ENCODE measurements around the gene GCM1. TPM values are rescaled to one million over a fixed set of nuclear protein-coding genes. Genes with fewer than 3 reads are reported as not detected.

The GCM1 gene
- polyA plus RNA-seq, 3 donors: 0.08 TPM; not detected in 2

- H3K4me2 ChIP-seq (replicated peaks; ENCODE audit: extremely low read depth, low read length, poor library complexity, severe bottlenecking): no peak overlapping the region
- H3K36me3 ChIP-seq (replicated peaks in 1 of 2; ENCODE audit: control insufficient read depth in 1 of 2, insufficient read depth in 2 of 2, low read length in 2 of 2): no peaks in the 10 kb centered on the region
- peaks cover 4 to 9% of the 10 kb centered on the region in 2 donors for H3K36me3 Mint-ChIP-seq
- H3K9me3 Mint-ChIP-seq: peaks cover 0 to 5% (median 0%) of the 10 kb centered on the region in 7 donors
- no peaks in the 10 kb centered on the region for H3K79me2 ChIP-seq (ENCODE audit: insufficient read depth, low read length)
- no peak overlapping the region for H3K4me3 Mint-ChIP-seq
- intact Hi-C loops (cut with micrococcal nuclease): no loop called here
- no peaks in the 10 kb centered on the region for H3K4me1 ChIP-seq (ENCODE audit: control insufficient read depth in 1 of 2, insufficient read depth in 2 of 2, low read length in 2 of 2)
- WGBS (ENCODE audit: insufficient coverage): 87% methylated on average over 3 of the region's 6 CpGs
- no peaks in the 10 kb centered on the region for H4K20me1 ChIP-seq (ENCODE audit: insufficient read depth, low read length)
- TF ChIP-seq CTCF (IDR thresholded peaks at IDR 0.05): no peak
- H3K27ac Mint-ChIP-seq: no peak overlapping the region
- peaks cover 0 to 3% (median 1%) of the 10 kb centered on the region in 3 donors for H3K27me3 Mint-ChIP-seq (ENCODE audit: low read depth in 3 of 3)
- H3K4me1 Mint-ChIP-seq: no peaks in the 10 kb centered on the region
- H3K9me3 ChIP-seq (replicated peaks in 1 of 2; ENCODE audit: control insufficient read depth in 1 of 2, insufficient read depth in 1 of 2, low read length in 2 of 2): no peaks in the 10 kb centered on the region
- H3K4me3 ChIP-seq (replicated peaks in 1 of 3; ENCODE audit: low read depth in 2 of 3, low read length in 3 of 3): no peak overlapping the region
- no peaks in the 10 kb centered on the region for H3K27me3 ChIP-seq (ENCODE audit: control insufficient read depth in 2 of 2, insufficient read depth in 2 of 2, low read length in 2 of 2)
- H3K9ac ChIP-seq (ENCODE audit: insufficient read depth, low read length, poor library complexity, severe bottlenecking): no peak overlapping the region
- no peak overlapping the region for H3K27ac ChIP-seq (ENCODE audit: low read depth in 1 of 2, low read length in 2 of 2)
- no peak for DNase-seq
- H2AFZ ChIP-seq (ENCODE audit: insufficient read depth, low read depth, low read length, poor library complexity, severe bottlenecking): no peak overlapping the region
Observed at GRCh38 chr6:53111865-53112264, 36.8 kb downstream of the GCM1 start.

GRCh38 chr6:53109612-53110011, 39.0 kb downstream of the GCM1 start:
- DNase-seq: no peak
- Mint-ChIP-seq H3K36me3 (peaks cover 13 to 15% of the 10 kb centered on the region in 2 donors), H3K9me3 (no peaks in the 10 kb centered on the region), H3K27ac (no peak overlapping the region), H3K27me3 (ENCODE audit: low read depth in 3 of 3) (peaks cover 0 to 3% (median 1%) of the 10 kb centered on the region in 3 donors), H3K4me3 (no peak overlapping the region), H3K4me1 (no peaks in the 10 kb centered on the region)
- intact Hi-C loops (cut with micrococcal nuclease): no loop called here
- Histone ChIP-seq H3K9me3 (replicated peaks in 1 of 2; ENCODE audit: control insufficient read depth in 1 of 2, insufficient read depth in 1 of 2, low read length in 2 of 2) (no peaks in the 10 kb centered on the region), H3K36me3 (replicated peaks in 1 of 2; ENCODE audit: control insufficient read depth in 1 of 2, insufficient read depth in 2 of 2, low read length in 2 of 2) (peaks cover 2 to 8% of the 10 kb centered on the region in 2 donors), H4K20me1 (ENCODE audit: insufficient read depth, low read length) (no peaks in the 10 kb centered on the region), H3K79me2 (ENCODE audit: insufficient read depth, low read length) (no peaks in the 10 kb centered on the region), H3K4me1 (ENCODE audit: control insufficient read depth in 1 of 2, insufficient read depth in 2 of 2, low read length in 2 of 2) (no peaks in the 10 kb centered on the region), H3K4me2 (replicated peaks; ENCODE audit: extremely low read depth, low read length, poor library complexity, severe bottlenecking) (no peak overlapping the region), H2AFZ (ENCODE audit: insufficient read depth, low read depth, low read length, poor library complexity, severe bottlenecking) (no peak overlapping the region), H3K4me3 (replicated peaks in 1 of 3; ENCODE audit: low read depth in 2 of 3, low read length in 3 of 3) (no peak overlapping the region), H3K27me3 (ENCODE audit: control insufficient read depth in 2 of 2, insufficient read depth in 2 of 2, low read length in 2 of 2) (no peaks in the 10 kb centered on the region), H3K9ac (ENCODE audit: insufficient read depth, low read length, poor library complexity, severe bottlenecking) (no peak overlapping the region), H3K27ac (ENCODE audit: low read depth in 1 of 2, low read length in 2 of 2) (no peak overlapping the region)
- 50% methylated on average over 1 of the region's 2 CpGs for WGBS (ENCODE audit: insufficient coverage)
- no peak for TF ChIP-seq CTCF (IDR thresholded peaks at IDR 0.05)
